Large intestine (tissue), 3 donors: ENCODE data around the gene MTUS2. TPM values are rescaled to one million over a fixed set of nuclear protein-coding genes. Genes with fewer than 3 reads are reported as not detected.
"Not testable (repeated sequence)": the region's sequence is repeated elsewhere in the genome, so short reads cannot be mapped to it uniquely, and the experiment has no call there.

ENCODE experiments used
- DNase-seq, 2 donors: peaks; one replicate each; pipeline versions ENCODE4 v3.0.0 to v3.0.0-alpha.2; 2013
- H3K27ac ChIP-seq: one replicate; pipeline ENCODE4 v1.5.1; 2013; ENCODE audit warnings: low read length
- H3K27me3 ChIP-seq: 2 replicates; pipeline ENCODE4 v1.6.1; 2013; ENCODE audit warnings: low read length; ENCODE audit not compliant: control insufficient read depth, insufficient read depth
- H3K36me3 ChIP-seq: 2 replicates; pipeline ENCODE4 v1.6.1; 2013; ENCODE audit warnings: low read length; ENCODE audit not compliant: control insufficient read depth, insufficient read depth
- H3K4me1 ChIP-seq: one replicate; pipeline ENCODE4 v1.6.1; 2013; ENCODE audit warnings: low read length; ENCODE audit not compliant: control insufficient read depth, insufficient read depth
- H3K4me3 ChIP-seq: one replicate; pipeline ENCODE4 v1.5.1; 2013; ENCODE audit warnings: low read length
- H3K9me3 ChIP-seq: one replicate; pipeline ENCODE4 v1.6.1; 2013; ENCODE audit warnings: mild to moderate bottlenecking, low read depth, low read length, moderate library complexity; ENCODE audit not compliant: control insufficient read depth
- WGBS: methylation state at CpG from one replicate; pipeline ENCODE4 v1.1.5; 2013; ENCODE audit warnings: low lambda C conversion rate; ENCODE audit not compliant: insufficient coverage; 5-methylcytosine and 5-hydroxymethylcytosine counted together
- polyA plus RNA-seq: library from polyadenylated mRNA; unstranded; fragments of 120-200 nt; gene quantifications from one replicate; pipeline ENCODE4 v1.2.1, GENCODE V29; 2013

The MTUS2 gene
- polyA plus RNA-seq, 1 donor = 1.9 TPM

GRCh38 chr13:29369060-29369743 is 549.1 kb downstream of the MTUS2 start:
- DNase-seq = peak in 1 of 2 donors; percentile 10
- 4% methylated on average over 4 of the region's 8 CpGs for WGBS
- Histone ChIP-seq H3K4me1 (no peaks in the 10 kb centered on the region), H3K36me3 (no peaks in the 10 kb centered on the region), H3K27ac (no peak overlapping the region), H3K9me3 (no peaks in the 10 kb centered on the region), H3K27me3 (no peaks in the 10 kb centered on the region), H3K4me3 (no peak overlapping the region)

DNA sequence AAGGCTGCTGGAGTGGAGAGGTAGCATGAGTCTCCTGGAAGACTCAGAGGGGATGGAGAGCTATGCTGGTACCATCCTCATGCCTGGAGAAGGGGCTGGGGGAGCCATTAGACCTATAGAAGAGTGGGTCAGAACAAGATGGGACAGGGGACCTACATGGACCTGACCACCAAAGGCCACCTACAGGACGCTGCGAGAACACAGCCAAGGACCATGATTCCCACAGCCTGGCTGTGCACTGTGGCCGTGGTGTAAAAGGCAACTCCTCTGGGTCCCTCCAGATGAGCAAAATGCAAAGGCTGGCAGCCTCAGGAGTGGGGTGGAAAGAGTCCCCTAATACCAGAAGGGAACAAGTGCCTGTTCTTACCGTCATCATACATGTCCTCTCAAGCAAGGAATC is 559.1 kb downstream of the MTUS2 start:
- whole genome bisulfite sequencing = no CpG with 5 or more reads among the region's 4 CpGs
- Histone ChIP-seq H3K27me3 (no peaks in the 10 kb centered on the region), H3K27ac (no peak overlapping the region), H3K36me3 (no peaks in the 10 kb centered on the region), H3K4me1 (no peaks in the 10 kb centered on the region), H3K4me3 (no peak overlapping the region), H3K9me3 (no peaks in the 10 kb centered on the region)
- DNase-seq = no peak

GRCh38 chr13:29379865-29380264 is 559.7 kb downstream of the MTUS2 start:
- Histone ChIP-seq H3K4me1 (no peaks in the 10 kb centered on the region), H3K36me3 (no peaks in the 10 kb centered on the region), H3K9me3 (no peaks in the 10 kb centered on the region), H3K4me3 (no peak overlapping the region), H3K27ac (no peak overlapping the region), H3K27me3 (no peaks in the 10 kb centered on the region)
- no CpG with 5 or more reads among the region's 1 CpG for WGBS
- DNase-seq = no peak

DNA sequence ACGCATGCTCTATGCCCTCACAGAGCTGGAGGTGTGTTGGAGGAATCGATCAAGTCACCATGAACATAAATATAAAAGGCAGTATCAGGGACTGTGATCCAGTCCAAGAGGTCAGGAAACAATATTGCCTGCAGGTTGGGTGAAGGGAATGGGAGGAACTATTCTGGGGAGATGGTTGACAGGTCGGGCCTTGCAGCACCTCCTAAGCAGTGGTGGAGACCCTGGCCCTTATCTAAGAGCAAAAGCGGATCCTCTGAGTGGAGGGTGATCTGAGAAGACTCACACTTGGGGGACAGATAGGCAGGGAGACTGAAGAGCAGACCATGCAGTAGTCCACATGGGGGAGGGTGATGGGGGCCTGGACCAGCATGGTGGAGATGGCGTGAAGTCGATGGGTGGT is 561.9 kb downstream of the MTUS2 start:
- no peak overlapping the region for H3K4me3 ChIP-seq
- WGBS = no CpG with 5 or more reads among the region's 6 CpGs
- no peak overlapping the region for H3K27ac ChIP-seq
- H3K36me3 ChIP-seq = no peaks in the 10 kb centered on the region
- H3K9me3 ChIP-seq = no peaks in the 10 kb centered on the region
- no peaks in the 10 kb centered on the region for H3K27me3 ChIP-seq
- DNase-seq = no peak
- no peaks in the 10 kb centered on the region for H3K4me1 ChIP-seq

- H3K4me1 ChIP-seq = no peaks in the 10 kb centered on the region
- no peaks in the 10 kb centered on the region for H3K36me3 ChIP-seq
- no peak overlapping the region for H3K27ac ChIP-seq
- no peaks in the 10 kb centered on the region for H3K9me3 ChIP-seq
- WGBS = 100% methylated on average over 1 of the region's 5 CpGs
- H3K4me3 ChIP-seq = no peak overlapping the region
- no peak for DNase-seq
- no peaks in the 10 kb centered on the region for H3K27me3 ChIP-seq
Observed at GRCh38 chr13:29383476-29383875, 563.3 kb downstream of the MTUS2 start.

- no peaks in the 10 kb centered on the region for H3K4me1 ChIP-seq
- DNase-seq = peak; percentile 6 to 19
- H3K9me3 ChIP-seq = no peaks in the 10 kb centered on the region
- no peaks in the 10 kb centered on the region for H3K27me3 ChIP-seq
- H3K27ac ChIP-seq = no peak overlapping the region
- H3K4me3 ChIP-seq = no peak overlapping the region
- no CpG with 5 or more reads among the region's 3 CpGs for WGBS
- H3K36me3 ChIP-seq = no peaks in the 10 kb centered on the region
Observed at GRCh38 chr13:29384466-29384865, 564.3 kb downstream of the MTUS2 start.

DNA sequence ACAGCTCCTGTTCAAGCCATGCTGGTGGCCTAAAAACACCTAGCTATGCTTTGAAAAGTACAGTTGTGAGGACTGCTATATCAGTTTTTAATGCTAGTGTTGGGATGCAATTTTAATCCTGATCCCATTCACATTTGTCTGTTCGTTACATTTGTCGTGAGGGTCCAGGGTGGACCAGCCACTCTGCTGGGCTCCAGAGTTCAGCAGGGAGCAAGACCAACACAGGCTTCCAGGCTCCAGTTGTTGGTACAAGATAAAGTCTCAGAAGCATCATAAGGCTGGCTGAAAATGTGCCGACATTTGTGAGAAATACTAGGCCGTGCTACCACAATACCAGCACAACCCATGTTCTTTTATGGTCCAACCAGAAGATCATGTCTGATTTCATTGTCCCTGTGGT is 564.7 kb downstream of the MTUS2 start:
- no CpG with 5 or more reads among the region's 4 CpGs for WGBS
- no peak overlapping the region for H3K27ac ChIP-seq
- no peaks in the 10 kb centered on the region for H3K27me3 ChIP-seq
- no peak for DNase-seq
- no peaks in the 10 kb centered on the region for H3K36me3 ChIP-seq
- H3K4me3 ChIP-seq = no peak overlapping the region
- H3K4me1 ChIP-seq = no peaks in the 10 kb centered on the region
- H3K9me3 ChIP-seq = no peaks in the 10 kb centered on the region

- Histone ChIP-seq H3K4me3 (no peak overlapping the region), H3K4me1 (no peaks in the 10 kb centered on the region), H3K27ac (no peak overlapping the region), H3K27me3 (no peaks in the 10 kb centered on the region), H3K9me3 (no peaks in the 10 kb centered on the region), H3K36me3 (no peaks in the 10 kb centered on the region)
- no peak for DNase-seq
- no CpG with 5 or more reads among the region's 3 CpGs for WGBS
Observed at GRCh38 chr13:29386246-29386645, 566.1 kb downstream of the MTUS2 start.

- H3K27me3 ChIP-seq = peaks cover 11% of the 10 kb centered on the region
- H3K27ac ChIP-seq, DNase-seq, H3K36me3 ChIP-seq, H3K9me3 ChIP-seq, H3K4me1 ChIP-seq, H3K4me3 ChIP-seq: not testable (repeated sequence)
- WGBS = 100% methylated on average over 3 of the region's 9 CpGs
Observed at GRCh38 chr13:29390598-29390997, 570.5 kb downstream of the MTUS2 start.

- Histone ChIP-seq H3K27ac (no peak overlapping the region), H3K4me1 (no peaks in the 10 kb centered on the region), H3K4me3 (no peak overlapping the region), H3K27me3 (peaks cover 27% of the 10 kb centered on the region), H3K9me3 (no peaks in the 10 kb centered on the region), H3K36me3 (no peaks in the 10 kb centered on the region)
- WGBS = 94% methylated on average over 2 of the region's 2 CpGs
- DNase-seq = no peak
Observed at GRCh38 chr13:29396446-29396845, 576.3 kb downstream of the MTUS2 start.

DNA sequence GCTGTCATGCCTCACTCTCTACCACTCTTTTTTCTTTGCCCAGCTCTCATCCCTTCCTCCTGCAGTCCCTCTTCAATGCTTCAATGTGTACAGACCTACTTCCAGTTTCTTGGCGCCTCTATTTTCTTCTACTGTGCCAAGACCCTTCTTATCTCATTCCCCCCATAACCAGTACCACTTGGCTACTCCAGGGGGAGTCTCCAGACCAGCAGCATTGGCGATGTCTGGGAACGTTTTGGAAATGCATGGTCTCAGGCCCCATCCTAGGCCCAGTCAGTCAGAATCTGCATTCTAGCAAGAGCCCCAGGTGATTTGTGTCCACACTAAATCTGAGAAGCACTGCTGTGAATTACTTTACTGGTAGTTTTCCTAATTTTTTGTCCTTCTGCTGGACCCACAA is 577.1 kb downstream of the MTUS2 start:
- 100% methylated on average over 1 of the region's 3 CpGs for WGBS
- H3K4me3 ChIP-seq = no peak overlapping the region
- peaks cover 27% of the 10 kb centered on the region for H3K27me3 ChIP-seq
- no peak overlapping the region for H3K27ac ChIP-seq
- H3K4me1 ChIP-seq = no peaks in the 10 kb centered on the region
- DNase-seq = no peak
- H3K9me3 ChIP-seq = no peaks in the 10 kb centered on the region
- H3K36me3 ChIP-seq = no peaks in the 10 kb centered on the region
